Panc1 (cell line): Measurements from ENCODE around the gene ALOX12B.

ENCODE experiments used
- CTCF ChIP-seq: fragments of 450-650 bp; IDR thresholded peaks from 2 replicates; pipeline ENCODE4 v1.5.1; 2017; ENCODE audit warnings: mild to moderate bottlenecking
- POLR2AphosphoS5 ChIP-seq: IDR thresholded peaks from 2 replicates; pipeline ENCODE4 v1.6.1; 2012; ENCODE audit warnings: mild to moderate bottlenecking, low read depth, low read length, moderate library complexity
- REST ChIP-seq, 2 experiments: IDR thresholded peaks; 2 replicates each; pipeline ENCODE4 v1.6.1; 2011 to 2012; ENCODE audit warnings: low read depth in 2 of 2, control low read depth in 1 of 2, low read length in 1 of 2, mild to moderate bottlenecking in 1 of 2, moderate library complexity in 1 of 2; ENCODE audit not compliant: insufficient read depth in 1 of 2
- TCF7L2 ChIP-seq: IDR thresholded peaks from 2 replicates; pipeline ENCODE4 v1.6.1; 2011; ENCODE audit warnings: mild to moderate bottlenecking, low read depth, low read length, inconsistent platforms

GRCh38 chr17:8048736-8049135 lies 38.8 kb downstream of the ALOX12B start:
- TF ChIP-seq CTCF (no peak), POLR2AphosphoS5 (no peak), REST (IDR thresholded peaks at IDR 0.05; ENCODE audit: insufficient read depth in 1 of 2, low read depth in 2 of 2, low read length in 1 of 2) (no peak), TCF7L2 (no peak)
